Measurements from ENCODE around the gene APOBEC3B. TPM values are rescaled to one million over a fixed set of nuclear protein-coding genes. Genes with fewer than 3 reads are reported as not detected.

The APOBEC3B gene
- total RNA-seq, 2 experiments from 2014 or later = 1.7 to 31.9 TPM

DNA sequence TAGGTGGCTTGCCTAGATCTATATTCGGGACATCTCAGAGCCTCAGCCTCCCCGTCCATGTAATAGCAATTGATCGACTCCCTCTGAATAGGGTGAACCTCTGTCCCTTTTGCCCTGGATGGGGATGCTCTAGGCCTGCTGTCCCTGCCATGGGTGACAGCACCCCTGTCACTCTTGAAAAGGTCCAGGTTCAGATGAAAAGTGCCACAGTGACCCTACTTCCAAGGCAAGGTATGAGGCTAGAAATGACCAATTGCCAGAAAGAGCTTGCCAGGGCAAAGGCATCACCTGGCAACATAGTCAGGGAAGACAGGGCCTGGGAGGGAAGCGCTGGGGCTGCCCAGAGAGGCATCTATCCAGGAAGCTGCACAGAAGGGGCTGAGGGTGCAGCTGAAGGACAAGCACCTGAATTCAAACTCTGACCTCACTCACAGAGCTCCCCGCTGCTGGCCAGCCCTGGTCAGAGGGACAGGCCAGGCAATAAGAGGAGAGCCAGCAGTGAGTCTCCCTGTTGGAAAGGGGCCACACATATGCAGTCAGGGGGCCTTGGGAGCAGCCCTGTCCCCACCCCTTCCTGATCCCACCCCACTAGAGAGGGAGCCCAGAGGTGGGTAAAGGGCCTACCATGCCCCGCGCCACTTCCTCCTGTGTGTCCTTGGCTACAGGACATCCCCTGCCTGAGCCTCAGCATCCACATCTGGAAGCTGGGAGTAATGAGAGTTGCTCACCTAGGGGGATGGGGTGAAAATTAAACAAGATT is 33.8 kb upstream of the APOBEC3B start:
- BruUV-seq (replicated peaks) = no TSS peak
- Histone ChIP-seq H3K4me3 (ENCODE audit: low read depth, low read length, poor library complexity, severe bottlenecking) (no peak overlapping the region), H2AFZ (ENCODE audit: low read length) (no peak overlapping the region), H3K4me1 (ENCODE audit: insufficient read depth, low read length, poor library complexity, severe bottlenecking) (no peaks in the 10 kb centered on the region), H4K20me1 (ENCODE audit: insufficient read depth, low read length) (no peaks in the 10 kb centered on the region), H3K4me2 (ENCODE audit: low read length) (no peak overlapping the region), H3K79me2 (ENCODE audit: insufficient read depth, low read depth, low read length) (no peaks in the 10 kb centered on the region), H3K9me3 (ENCODE audit: low read length) (no peaks in the 10 kb centered on the region), H3K9me2 (ENCODE audit: insufficient read depth, low read length) (no peaks in the 10 kb centered on the region), H3K36me3 (ENCODE audit: insufficient read depth, low read length) (no peaks in the 10 kb centered on the region), H3K27ac (ENCODE audit: low read depth, low read length, poor library complexity, severe bottlenecking) (no peak overlapping the region)
- POLR2A ChIA-PET = no interaction called here
- CTCF ChIA-PET (ENCODE audit: unreplicated experiment) = interaction anchor here (0.6 kb wide), 1 partner anchor 21 kb away, joined by 3 read pairs; no protein-coding TSS in a partner anchor
- intact Hi-C loops (cut with micrococcal nuclease; ENCODE audit: unreplicated experiment) = no loop called here
- no peak for DNase-seq (ENCODE audit: low spot score)
- TF ChIP-seq, protein P1, sequence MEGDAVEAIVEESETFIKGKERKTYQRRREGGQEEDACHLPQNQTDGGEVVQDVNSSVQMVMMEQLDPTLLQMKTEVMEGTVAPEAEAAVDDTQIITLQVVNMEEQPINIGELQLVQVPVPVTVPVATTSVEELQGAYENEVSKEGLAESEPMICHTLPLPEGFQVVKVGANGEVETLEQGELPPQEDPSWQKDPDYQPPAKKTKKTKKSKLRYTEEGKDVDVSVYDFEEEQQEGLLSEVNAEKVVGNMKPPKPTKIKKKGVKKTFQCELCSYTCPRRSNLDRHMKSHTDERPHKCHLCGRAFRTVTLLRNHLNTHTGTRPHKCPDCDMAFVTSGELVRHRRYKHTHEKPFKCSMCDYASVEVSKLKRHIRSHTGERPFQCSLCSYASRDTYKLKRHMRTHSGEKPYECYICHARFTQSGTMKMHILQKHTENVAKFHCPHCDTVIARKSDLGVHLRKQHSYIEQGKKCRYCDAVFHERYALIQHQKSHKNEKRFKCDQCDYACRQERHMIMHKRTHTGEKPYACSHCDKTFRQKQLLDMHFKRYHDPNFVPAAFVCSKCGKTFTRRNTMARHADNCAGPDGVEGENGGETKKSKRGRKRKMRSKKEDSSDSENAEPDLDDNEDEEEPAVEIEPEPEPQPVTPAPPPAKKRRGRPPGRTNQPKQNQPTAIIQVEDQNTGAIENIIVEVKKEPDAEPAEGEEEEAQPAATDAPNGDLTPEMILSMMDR (conservative IDR thresholded peaks at IDR 0.05; ENCODE audit: low read length) = no peak
- no peak for TF ChIP-seq EZH2phosphoT487 (IDR thresholded peaks at IDR 0.05; ENCODE audit: borderline replicate concordance, low read depth, low read length)

DNA sequence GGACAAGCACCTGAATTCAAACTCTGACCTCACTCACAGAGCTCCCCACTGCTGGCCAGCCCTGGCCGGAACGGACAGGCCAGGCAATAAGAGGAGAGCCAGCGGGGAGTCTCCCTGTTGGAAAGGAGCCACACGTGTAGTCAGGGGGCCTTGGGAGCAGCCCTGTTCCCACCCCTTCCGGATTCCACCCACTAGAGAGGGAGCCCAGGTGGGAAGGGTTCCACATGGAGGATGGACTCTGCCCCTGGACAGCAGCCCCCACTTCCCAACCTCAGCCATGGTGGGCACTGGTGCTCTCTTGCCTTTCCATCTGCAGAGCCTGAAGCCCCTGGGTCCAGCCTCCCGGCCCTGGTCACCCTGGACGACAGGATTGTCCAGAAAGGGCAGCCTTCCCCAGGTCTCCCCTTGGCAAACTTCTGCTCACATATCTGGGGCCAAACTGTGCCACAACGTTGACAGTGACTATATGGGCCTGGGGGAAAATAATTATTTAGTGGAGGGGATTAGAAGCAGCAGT is 32.2 kb upstream of the APOBEC3B start:
- POLR2A ChIA-PET = interaction anchor here (0.7 kb wide), 1 partner anchor 49 kb away, joined by 3 read pairs; no protein-coding TSS in a partner anchor
- no peak overlapping the region for H3K27ac ChIP-seq (ENCODE audit: low read depth, low read length, poor library complexity, severe bottlenecking)
- no peak overlapping the region for H2AFZ ChIP-seq (ENCODE audit: low read length)
- intact Hi-C loops (cut with micrococcal nuclease; ENCODE audit: unreplicated experiment) = no loop called here
- H3K4me3 ChIP-seq (ENCODE audit: low read depth, low read length, poor library complexity, severe bottlenecking) = no peak overlapping the region
- no peak overlapping the region for H3K4me2 ChIP-seq (ENCODE audit: low read length)
- H3K9me2 ChIP-seq (ENCODE audit: insufficient read depth, low read length) = no peaks in the 10 kb centered on the region
- no peak for TF ChIP-seq EZH2phosphoT487 (IDR thresholded peaks at IDR 0.05; ENCODE audit: borderline replicate concordance, low read depth, low read length)
- TF ChIP-seq, protein P1 (conservative IDR thresholded peaks at IDR 0.05; ENCODE audit: low read length) = no peak
- CTCF ChIA-PET (ENCODE audit: unreplicated experiment) = no interaction called here
- no peaks in the 10 kb centered on the region for H4K20me1 ChIP-seq (ENCODE audit: insufficient read depth, low read length)
- BruUV-seq (replicated peaks) = no TSS peak
- no peaks in the 10 kb centered on the region for H3K9me3 ChIP-seq (ENCODE audit: low read length)
- no peak for DNase-seq (ENCODE audit: low spot score)
- no peaks in the 10 kb centered on the region for H3K79me2 ChIP-seq (ENCODE audit: insufficient read depth, low read depth, low read length)
- no peaks in the 10 kb centered on the region for H3K4me1 ChIP-seq (ENCODE audit: insufficient read depth, low read length, poor library complexity, severe bottlenecking)
- no peaks in the 10 kb centered on the region for H3K36me3 ChIP-seq (ENCODE audit: insufficient read depth, low read length)

All from OCI-LY7 (cell line).